Neuronal stem cell (in vitro differentiated cells): ENCODE measurements around the gene CFD.

ENCODE experiments used
- DNase-seq: peaks from one replicate; pipeline ENCODE4 v3.0.0-alpha.2; 2013; ENCODE audit warnings: low spot score
- H2AFZ ChIP-seq: one replicate; pipeline ENCODE4 v1.6.1; 2013; ENCODE audit warnings: mild to moderate bottlenecking, low read length, inconsistent platforms
- H2AK5ac ChIP-seq: 2 replicates; pipeline ENCODE4 v1.6.1; 2013; ENCODE audit warnings: low read depth, mild to moderate bottlenecking, inconsistent platforms, low read length, moderate library complexity, mixed read lengths
- H2BK120ac ChIP-seq: 2 replicates; pipeline ENCODE4 v1.6.1; 2013; ENCODE audit warnings: low read depth, mild to moderate bottlenecking, inconsistent platforms, low read length, moderate library complexity, mixed read lengths
- H2BK12ac ChIP-seq: one replicate; pipeline ENCODE4 v1.6.1; 2013; ENCODE audit warnings: low read length, inconsistent platforms
- H2BK15ac ChIP-seq: 2 replicates; pipeline ENCODE4 v1.6.1; 2013; ENCODE audit warnings: mild to moderate bottlenecking, low read length, inconsistent platforms, mixed read lengths
- H2BK5ac ChIP-seq: one replicate; pipeline ENCODE4 v1.6.1; 2013; ENCODE audit warnings: inconsistent platforms, mild to moderate bottlenecking, low read length, moderate library complexity
- H3K14ac ChIP-seq: one replicate; pipeline ENCODE4 v1.6.1; 2013; ENCODE audit warnings: low read length, inconsistent platforms
- H3K18ac ChIP-seq: 2 replicates; pipeline ENCODE4 v1.6.1; 2013; ENCODE audit warnings: low read length, inconsistent platforms
- H3K23ac ChIP-seq: 2 replicates; pipeline ENCODE4 v1.6.1; 2013; ENCODE audit warnings: low read depth, mild to moderate bottlenecking, mixed read lengths, low read length, inconsistent platforms; ENCODE audit not compliant: poor library complexity
- H3K27ac ChIP-seq: replicated peaks from 3 replicates; pipeline ENCODE4 v1.5.1; 2013; ENCODE audit warnings: low read length, inconsistent platforms
- H3K27me3 ChIP-seq, 3 experiments: 2 replicates each; pipeline ENCODE4 v1.6.1; 2013; ENCODE audit warnings: low read length in 3 of 3, mild to moderate bottlenecking in 2 of 3, inconsistent platforms in 1 of 3, low read depth in 1 of 3, mixed read lengths in 1 of 3, moderate library complexity in 1 of 3; ENCODE audit not compliant: control insufficient read depth in 3 of 3, insufficient read depth in 3 of 3
- H3K36me3 ChIP-seq, 2 donors: replicated peaks in 1 of 2; 2 replicates each; pipeline ENCODE4 v1.6.1; 2013; ENCODE audit warnings: low read length in 2 of 2; ENCODE audit not compliant: control insufficient read depth in 2 of 2, insufficient read depth in 2 of 2
- H3K4ac ChIP-seq: 2 replicates; pipeline ENCODE4 v1.6.1; 2013; ENCODE audit warnings: inconsistent platforms, mild to moderate bottlenecking, low read length, moderate library complexity
- H3K4me1 ChIP-seq, 2 donors: 1 replicate in 1 of 2; 2 replicates in 1 of 2; pipeline ENCODE4 v1.6.1; 2013; ENCODE audit warnings: low read length in 2 of 2, low read depth in 1 of 2; ENCODE audit not compliant: control insufficient read depth in 2 of 2, insufficient read depth in 1 of 2
- H3K4me2 ChIP-seq: one replicate; pipeline ENCODE4 v1.6.1; 2013; ENCODE audit warnings: mild to moderate bottlenecking, low read length, inconsistent platforms; ENCODE audit not compliant: insufficient read depth, poor library complexity, severe bottlenecking
- H3K4me3 ChIP-seq, 2 donors: 2 replicates each; pipeline ENCODE4 v1.5.1; 2013; ENCODE audit warnings: low read length in 2 of 2, mild to moderate bottlenecking in 2 of 2, inconsistent platforms in 1 of 2, moderate library complexity in 1 of 2
- H3K79me1 ChIP-seq: one replicate; pipeline ENCODE4 v1.6.1; 2013; ENCODE audit warnings: low read depth, mild to moderate bottlenecking, inconsistent platforms, low read length, moderate library complexity
- H3K9ac ChIP-seq: one replicate; pipeline ENCODE4 v1.6.1; 2013; ENCODE audit warnings: mild to moderate bottlenecking, low read depth, low read length, inconsistent platforms; ENCODE audit not compliant: poor library complexity
- H3K9me3 ChIP-seq, 2 donors: replicated peaks in 1 of 2; 2 replicates each; pipeline versions ENCODE3 to v1.6.1; 2013; ENCODE audit warnings: low read length in 2 of 2, mild to moderate bottlenecking in 2 of 2, inconsistent platforms in 1 of 2, low read depth in 1 of 2, mixed read lengths in 1 of 2, moderate library complexity in 1 of 2; ENCODE audit not compliant: control insufficient read depth in 2 of 2, insufficient read depth in 1 of 2
- H4K8ac ChIP-seq: one replicate; pipeline ENCODE4 v1.6.1; 2013; ENCODE audit warnings: low read depth, mild to moderate bottlenecking, inconsistent platforms, low read length, moderate library complexity
- H4K91ac ChIP-seq: one replicate; pipeline ENCODE4 v1.6.1; 2013; ENCODE audit warnings: low read length, low read depth, mild to moderate bottlenecking, inconsistent platforms; ENCODE audit not compliant: poor library complexity
- WGBS, 2 donors: extraction: QIAGEN DNeasy Blood & Tissue Kit; methylation state at CpG; one replicate each; pipeline ENCODE4 v1.1.7; 2013; ENCODE audit warnings: missing lambda C conversion rate in 2 of 2, mixed read lengths in 1 of 2; ENCODE audit not compliant: insufficient read length in 2 of 2, insufficient replicate concordance in 1 of 2; ENCODE audit errors: extremely low coverage in 2 of 2; 5-methylcytosine and 5-hydroxymethylcytosine counted together

CFD gene

GRCh38 chr19:831407-832369, 27.8 kb upstream of the CFD start:
- H2BK120ac ChIP-seq: peak overlapping the region; percentile 61

DNA sequence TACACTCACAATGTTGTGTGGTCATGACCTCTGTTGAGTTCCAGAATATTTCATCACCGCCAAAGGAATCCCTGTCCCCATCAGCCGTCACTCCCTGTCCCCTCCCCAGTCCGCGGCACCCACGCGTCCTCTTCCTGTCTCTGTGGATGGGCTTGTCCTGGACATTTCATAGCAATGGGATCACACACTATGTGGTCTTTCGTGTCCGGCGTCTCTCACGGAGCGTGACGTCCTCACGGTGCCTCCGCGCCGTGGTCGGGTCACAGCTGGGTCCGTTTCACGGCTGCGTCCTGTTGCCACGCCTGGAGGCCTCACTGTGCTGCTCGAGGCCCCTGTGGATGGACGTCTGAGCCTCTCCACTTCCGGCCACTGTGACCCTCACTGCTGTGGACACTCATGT, 25.2 kb upstream of the CFD start:
- peaks cover 0 to 3% of the 10 kb centered on the region in 2 donors for H3K4me1 ChIP-seq
- H4K8ac ChIP-seq: no peak overlapping the region
- peak overlapping the region; percentile 66 for H2AFZ ChIP-seq
- no peak overlapping the region for H3K4ac ChIP-seq
- H2AK5ac ChIP-seq: no peak overlapping the region
- no peak overlapping the region for H3K4me2 ChIP-seq
- DNase-seq: no peak
- WGBS, 2 donors: no CpG with 5 or more reads among the region's 24 CpGs
- H3K27ac ChIP-seq: no peak overlapping the region
- H3K14ac ChIP-seq: peak overlapping the region; percentile 82
- no peak overlapping the region for H3K4me3 ChIP-seq
- H3K9me3 ChIP-seq: no peaks in the 10 kb centered on the region
- H3K79me1 ChIP-seq: no peaks in the 10 kb centered on the region
- H2BK120ac ChIP-seq: no peak overlapping the region
- H2BK15ac ChIP-seq: peak overlapping the region; percentile 92
- peak overlapping the region; percentile 90 for H2BK12ac ChIP-seq
- peaks cover 0 to 2% (median 0%) of the 10 kb centered on the region in 3 experiments for H3K27me3 ChIP-seq
- H3K36me3 ChIP-seq: no peaks in the 10 kb centered on the region
- no peak overlapping the region for H2BK5ac ChIP-seq
- peak overlapping the region; percentile 85 for H3K23ac ChIP-seq
- peak overlapping the region; percentile 92 for H4K91ac ChIP-seq
- H3K18ac ChIP-seq: peak overlapping the region; percentile 65
- H3K9ac ChIP-seq: peak overlapping the region; percentile 86

More at GRCh38 chr19:831407-832369, 27.8 kb upstream of the CFD start:
- H3K36me3 ChIP-seq: no peaks in the 10 kb centered on the region
- H3K27me3 ChIP-seq: no peaks in the 10 kb centered on the region
- no peak overlapping the region for H3K14ac ChIP-seq
- peaks cover 0 to 3% of the 10 kb centered on the region in 2 donors for H3K4me1 ChIP-seq
- H3K79me1 ChIP-seq: no peaks in the 10 kb centered on the region
- peak overlapping the region; percentile 66 for H2BK5ac ChIP-seq
- no peak overlapping the region for H3K4me2 ChIP-seq
- no peak overlapping the region for H3K4ac ChIP-seq
- no peak overlapping the region for H4K91ac ChIP-seq
- H3K23ac ChIP-seq: no peak overlapping the region
- H2BK12ac ChIP-seq: no peak overlapping the region
- no peak overlapping the region for H4K8ac ChIP-seq
- H3K4me3 ChIP-seq: no peak overlapping the region
- DNase-seq: no peak
- H3K27ac ChIP-seq: no peak overlapping the region
- H3K18ac ChIP-seq: peak overlapping the region; percentile 35
- no peaks in the 10 kb centered on the region for H3K9me3 ChIP-seq
- no CpG with 5 or more reads among the region's 38 CpGs for WGBS, 2 donors
- peak overlapping the region; percentile 90 for H2AK5ac ChIP-seq
- H3K9ac ChIP-seq: no peak overlapping the region
- H2BK15ac ChIP-seq: no peak overlapping the region
- no peak overlapping the region for H2AFZ ChIP-seq

GRCh38 chr19:835210-835810, 24.2 kb upstream of the CFD start:
- peaks cover 0 to 4% (median 0%) of the 10 kb centered on the region in 3 experiments for H3K27me3 ChIP-seq
- WGBS, 2 donors: no CpG with 5 or more reads among the region's 36 CpGs

More at GRCh38 chr19:835210-835810, 24.2 kb upstream of the CFD start:
- Histone ChIP-seq H3K9ac (no peak overlapping the region), H3K4me2 (no peak overlapping the region), H3K4me3 (no peak overlapping the region), H3K23ac (no peak overlapping the region), H3K4me1 (peaks cover 0 to 3% of the 10 kb centered on the region in 2 donors), H2BK120ac (no peak overlapping the region), H3K4ac (no peak overlapping the region), H2AK5ac (peak overlapping the region; percentile 63), H2AFZ (peak overlapping the region; percentile 77), H2BK15ac (no peak overlapping the region), H3K27ac (no peak overlapping the region), H4K8ac (no peak overlapping the region), H3K18ac (no peak overlapping the region), H4K91ac (no peak overlapping the region), H3K36me3 (no peaks in the 10 kb centered on the region), H3K79me1 (no peaks in the 10 kb centered on the region), H2BK12ac (no peak overlapping the region), H2BK5ac (no peak overlapping the region), H3K14ac (no peak overlapping the region), H3K9me3 (no peaks in the 10 kb centered on the region)
- DNase-seq: no peak
